ENCODE data around the gene OR10A5. TPM values are rescaled to one million over a fixed set of nuclear protein-coding genes. Genes with fewer than 3 reads are reported as not detected.

Gene OR10A5
- total RNA-seq, 1 experiment from 2014 or later = not detected

DNA sequence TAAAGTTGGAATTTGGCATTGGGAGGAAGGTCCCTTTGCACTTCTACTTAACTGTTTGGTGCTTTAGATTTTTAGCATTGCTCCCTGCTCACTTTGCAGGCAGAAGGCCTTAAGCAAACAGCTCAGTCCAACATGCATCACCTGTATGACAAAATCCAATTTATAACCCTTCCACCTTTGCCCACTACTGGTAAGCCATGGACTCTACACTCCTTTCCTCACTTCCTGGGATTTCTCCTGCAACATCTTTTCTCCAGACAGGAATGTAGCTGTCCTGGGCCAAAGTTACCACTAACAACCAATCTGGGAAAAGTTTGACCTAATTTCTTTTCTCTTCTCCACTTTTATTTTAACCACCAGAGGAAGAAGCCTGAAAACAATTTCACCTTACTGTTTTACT is 48.6 kb downstream of the OR10A5 start (continued):
- TF ChIP-seq, protein P1, sequence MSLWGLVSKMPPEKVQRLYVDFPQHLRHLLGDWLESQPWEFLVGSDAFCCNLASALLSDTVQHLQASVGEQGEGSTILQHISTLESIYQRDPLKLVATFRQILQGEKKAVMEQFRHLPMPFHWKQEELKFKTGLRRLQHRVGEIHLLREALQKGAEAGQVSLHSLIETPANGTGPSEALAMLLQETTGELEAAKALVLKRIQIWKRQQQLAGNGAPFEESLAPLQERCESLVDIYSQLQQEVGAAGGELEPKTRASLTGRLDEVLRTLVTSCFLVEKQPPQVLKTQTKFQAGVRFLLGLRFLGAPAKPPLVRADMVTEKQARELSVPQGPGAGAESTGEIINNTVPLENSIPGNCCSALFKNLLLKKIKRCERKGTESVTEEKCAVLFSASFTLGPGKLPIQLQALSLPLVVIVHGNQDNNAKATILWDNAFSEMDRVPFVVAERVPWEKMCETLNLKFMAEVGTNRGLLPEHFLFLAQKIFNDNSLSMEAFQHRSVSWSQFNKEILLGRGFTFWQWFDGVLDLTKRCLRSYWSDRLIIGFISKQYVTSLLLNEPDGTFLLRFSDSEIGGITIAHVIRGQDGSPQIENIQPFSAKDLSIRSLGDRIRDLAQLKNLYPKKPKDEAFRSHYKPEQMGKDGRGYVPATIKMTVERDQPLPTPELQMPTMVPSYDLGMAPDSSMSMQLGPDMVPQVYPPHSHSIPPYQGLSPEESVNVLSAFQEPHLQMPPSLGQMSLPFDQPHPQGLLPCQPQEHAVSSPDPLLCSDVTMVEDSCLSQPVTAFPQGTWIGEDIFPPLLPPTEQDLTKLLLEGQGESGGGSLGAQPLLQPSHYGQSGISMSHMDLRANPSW (CRISPR knock-in tag; conservative IDR thresholded peaks at IDR 0.05; ENCODE audit: low read depth) = no peak
- no peak for TF ChIP-seq TEAD1 (CRISPR knock-in tag; IDR thresholded peaks at IDR 0.05)

DNA sequence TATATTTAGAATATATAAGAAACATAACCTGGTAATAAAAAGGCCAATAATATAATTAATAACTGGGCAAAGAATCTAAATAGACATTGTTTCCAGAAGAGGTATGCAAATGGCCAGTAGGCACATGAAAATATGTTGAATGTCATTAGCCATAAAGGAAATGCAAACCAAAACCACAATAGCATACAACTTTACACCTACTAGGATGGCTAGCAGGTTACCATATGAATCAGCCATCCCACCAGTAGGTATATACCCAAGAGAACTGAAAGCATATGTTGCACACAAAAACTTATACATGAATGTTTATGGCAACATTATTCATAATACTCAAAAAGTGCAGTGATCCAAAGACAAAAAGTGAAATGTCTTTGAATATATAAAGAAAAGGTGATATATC is 49.5 kb downstream of the OR10A5 start:
- DNase-seq (ENCODE audit: low spot score) (no peak), ATAC-seq (no peak)
- H3K4me3 Mint-ChIP-seq = no peak overlapping the region
- no peaks in the 10 kb centered on the region for H3K27me3 Mint-ChIP-seq (ENCODE audit: low read depth)
- H3K36me3 Mint-ChIP-seq = no peaks in the 10 kb centered on the region
- H3K4me1 Mint-ChIP-seq = no peaks in the 10 kb centered on the region
- no peak for TF ChIP-seq ZNF263 (CRISPR knock-in tag; IDR thresholded peaks at IDR 0.05; ENCODE audit: low read depth)
- no peak for TF ChIP-seq ZMAT4 (CRISPR knock-in tag; IDR thresholded peaks at IDR 0.05)
- no peak for TF ChIP-seq PRRX2 (CRISPR knock-in tag; IDR thresholded peaks at IDR 0.05)
- no peak for TF ChIP-seq MLX (CRISPR knock-in tag; IDR thresholded peaks at IDR 0.05)
- no peak for TF ChIP-seq ZNF317 (CRISPR knock-in tag; IDR thresholded peaks at IDR 0.05; ENCODE audit: borderline replicate concordance, low read depth)
- no peak for TF ChIP-seq GTF2I (CRISPR knock-in tag; conservative IDR thresholded peaks at IDR 0.05)
- no peak for TF ChIP-seq ZNF232 (CRISPR knock-in tag; IDR thresholded peaks at IDR 0.05)
- no peak for TF ChIP-seq ZNF121 (CRISPR knock-in tag; IDR thresholded peaks at IDR 0.05)
- TF ChIP-seq ZNF423 (CRISPR knock-in tag; IDR thresholded peaks at IDR 0.05) = no peak
- TF ChIP-seq EMX1 (CRISPR knock-in tag; IDR thresholded peaks at IDR 0.05) = no peak
- no peak for TF ChIP-seq ELF4 (CRISPR knock-in tag; IDR thresholded peaks at IDR 0.05; ENCODE audit: low read depth)
- no peak for TF ChIP-seq ATF2 (CRISPR knock-in tag; IDR thresholded peaks at IDR 0.05; ENCODE audit: borderline replicate concordance, low read depth)
- TF ChIP-seq, protein P2, sequence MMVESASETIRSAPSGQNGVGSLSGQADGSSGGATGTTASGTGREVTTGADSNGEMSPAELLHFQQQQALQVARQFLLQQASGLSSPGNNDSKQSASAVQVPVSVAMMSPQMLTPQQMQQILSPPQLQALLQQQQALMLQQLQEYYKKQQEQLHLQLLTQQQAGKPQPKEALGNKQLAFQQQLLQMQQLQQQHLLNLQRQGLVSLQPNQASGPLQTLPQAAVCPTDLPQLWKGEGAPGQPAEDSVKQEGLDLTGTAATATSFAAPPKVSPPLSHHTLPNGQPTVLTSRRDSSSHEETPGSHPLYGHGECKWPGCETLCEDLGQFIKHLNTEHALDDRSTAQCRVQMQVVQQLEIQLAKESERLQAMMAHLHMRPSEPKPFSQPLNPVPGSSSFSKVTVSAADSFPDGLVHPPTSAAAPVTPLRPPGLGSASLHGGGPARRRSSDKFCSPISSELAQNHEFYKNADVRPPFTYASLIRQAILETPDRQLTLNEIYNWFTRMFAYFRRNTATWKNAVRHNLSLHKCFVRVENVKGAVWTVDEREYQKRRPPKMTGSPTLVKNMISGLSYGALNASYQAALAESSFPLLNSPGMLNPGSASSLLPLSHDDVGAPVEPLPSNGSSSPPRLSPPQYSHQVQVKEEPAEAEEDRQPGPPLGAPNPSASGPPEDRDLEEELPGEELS (CRISPR knock-in tag; IDR thresholded peaks at IDR 0.05) = no peak
- no peak for TF ChIP-seq TP53 (CRISPR knock-in tag; IDR thresholded peaks at IDR 0.05)
- CTCF ChIA-PET = no interaction called here
- H3K9me3 Mint-ChIP-seq = no peaks in the 10 kb centered on the region
- POLR2A ChIA-PET = no interaction called here
- no peak overlapping the region for H3K27ac Mint-ChIP-seq

Other genes with a start within 250 kb of the OR10A5 start
- gene RRP8, start 242.1 kb upstream of the OR10A5 start, total RNA-seq (2021) = 12.5 to 15.0 TPM (median 14.6 TPM) in 3 replicates
- 97.7 to 112 TPM (median 110 TPM) in 3 replicates for gene ILK, start 241.9 kb upstream of the OR10A5 start, total RNA-seq (2021)
- gene TAF10, start 233.5 kb upstream of the OR10A5 start, total RNA-seq (2021) = 165 to 186 TPM (median 178 TPM) in 3 replicates
- 36.2 to 51.4 TPM (median 44.8 TPM) in 3 replicates for gene TPP1, start 226.3 kb upstream of the OR10A5 start, total RNA-seq (2021)
- gene DCHS1, start 189.9 kb upstream of the OR10A5 start, total RNA-seq (2021) = 11.5 to 14.2 TPM (median 12.6 TPM) in 3 replicates
- gene MRPL17, start 162.3 kb upstream of the OR10A5 start, total RNA-seq (2021) = 68.1 to 77.1 TPM (median 70.1 TPM) in 3 replicates
- gene OR2AG2, start 73.7 kb upstream of the OR10A5 start, total RNA-seq (2021) = 0.09 to 0.21 TPM (median 0.17 TPM) in 3 replicates
- gene OR2AG1, start 62.7 kb upstream of the OR10A5 start, total RNA-seq (2021) = not detected in 3 replicates
- 0.07 to 0.27 TPM (median 0.07 TPM) in 3 replicates for gene OR6A2, start 46.0 kb upstream of the OR10A5 start, total RNA-seq (2021)
- not detected in 3 replicates for gene OR10A2, start 17.4 kb downstream of the OR10A5 start, total RNA-seq (2021)
- not detected in 3 replicates for gene OR10A4, start 30.9 kb downstream of the OR10A5 start, total RNA-seq (2021)
- gene OR2D2, start 46.8 kb downstream of the OR10A5 start, total RNA-seq (2021) = 0.16 to 0.26 TPM (median 0.23 TPM) in 3 replicates
- not detected in 3 replicates for gene OR2D3, start 75.3 kb downstream of the OR10A5 start, total RNA-seq (2021)
- gene ZNF215, start 80.7 kb downstream of the OR10A5 start, total RNA-seq (2021) = 13.8 to 15.8 TPM (median 14.1 TPM) in 3 replicates
- gene ZNF214, start 174.7 kb downstream of the OR10A5 start, total RNA-seq (2021) = 3.5 to 4.1 TPM (median 4.0 TPM) in 3 replicates
- gene NLRP14, start 174.8 kb downstream of the OR10A5 start, total RNA-seq (2021) = 0.05 to 0.16 TPM (median 0.07 TPM) in 3 replicates
- gene RBMXL2, start 243.3 kb downstream of the OR10A5 start, total RNA-seq (2021) = not detected in 3 replicates